GOT3 (cell line): ENCODE results near the gene EHD2.
"Not testable (repeated sequence)": the region's sequence is repeated elsewhere in the genome, so short reads cannot be mapped to it uniquely, and the experiment has no call there.

ENCODE experiments used
- DNase-seq: peaks from one replicate; lab custom pipeline; 2025; ENCODE audit warnings: mixed read lengths; lab: John Stamatoyannopoulos, UW

EHD2 gene, protein sequence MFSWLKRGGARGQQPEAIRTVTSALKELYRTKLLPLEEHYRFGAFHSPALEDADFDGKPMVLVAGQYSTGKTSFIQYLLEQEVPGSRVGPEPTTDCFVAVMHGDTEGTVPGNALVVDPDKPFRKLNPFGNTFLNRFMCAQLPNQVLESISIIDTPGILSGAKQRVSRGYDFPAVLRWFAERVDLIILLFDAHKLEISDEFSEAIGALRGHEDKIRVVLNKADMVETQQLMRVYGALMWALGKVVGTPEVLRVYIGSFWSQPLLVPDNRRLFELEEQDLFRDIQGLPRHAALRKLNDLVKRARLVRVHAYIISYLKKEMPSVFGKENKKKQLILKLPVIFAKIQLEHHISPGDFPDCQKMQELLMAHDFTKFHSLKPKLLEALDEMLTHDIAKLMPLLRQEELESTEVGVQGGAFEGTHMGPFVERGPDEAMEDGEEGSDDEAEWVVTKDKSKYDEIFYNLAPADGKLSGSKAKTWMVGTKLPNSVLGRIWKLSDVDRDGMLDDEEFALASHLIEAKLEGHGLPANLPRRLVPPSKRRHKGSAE

DNA sequence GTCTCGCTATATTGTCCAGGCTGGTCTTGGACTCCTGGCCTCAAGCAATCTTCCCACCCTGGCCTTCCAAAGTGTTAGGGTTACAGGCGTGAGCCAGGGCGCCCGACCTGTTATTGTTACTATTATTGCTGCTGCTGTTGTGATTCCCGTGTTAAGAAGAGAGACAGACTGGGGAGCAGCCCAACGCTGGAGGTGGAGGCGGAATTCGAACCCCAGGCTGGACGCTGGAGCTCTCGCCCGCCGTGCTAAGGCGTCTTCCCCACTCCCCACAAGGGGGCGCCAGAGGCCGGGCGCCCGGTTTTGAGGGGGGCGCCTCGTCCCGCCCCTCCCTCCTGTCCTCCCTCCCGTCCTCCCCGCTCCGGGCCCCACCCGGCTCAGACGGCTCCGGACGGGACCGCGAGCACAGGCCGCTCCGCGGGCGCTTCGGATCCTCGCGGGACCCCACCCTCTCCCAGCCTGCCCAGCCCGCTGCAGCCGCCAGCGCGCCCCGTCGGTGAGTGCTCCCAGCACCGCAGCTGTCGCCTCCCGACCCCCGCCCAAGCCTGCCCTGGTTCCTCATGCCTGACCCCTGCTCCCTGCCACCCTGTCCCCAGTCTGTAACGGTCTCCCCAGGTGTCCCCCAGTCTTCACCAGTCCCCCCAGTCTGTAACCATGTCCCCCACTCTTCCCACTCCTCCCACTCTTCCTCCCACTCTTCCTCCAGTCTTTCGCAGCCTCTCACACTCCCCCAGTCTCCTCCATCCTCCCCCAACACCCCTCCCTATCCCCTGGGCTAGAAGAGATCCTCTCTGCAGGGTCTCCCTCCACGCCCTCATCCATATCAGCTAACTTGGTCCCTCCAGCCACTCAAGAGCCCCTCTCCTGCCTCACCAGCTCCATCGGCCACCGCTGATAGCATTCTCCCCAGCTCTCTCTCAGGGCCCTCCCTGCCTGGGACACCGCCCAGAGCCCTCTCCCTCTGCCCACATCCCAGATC, at the start of gene EHD2:
Gene EHD2, plus strand, starts transcription at position 377 of the 976 bp plus-strand sequence. CDS start 3,191 bp downstream, outside the sequence.
- DNase-seq: peak; percentile 56

DNA sequence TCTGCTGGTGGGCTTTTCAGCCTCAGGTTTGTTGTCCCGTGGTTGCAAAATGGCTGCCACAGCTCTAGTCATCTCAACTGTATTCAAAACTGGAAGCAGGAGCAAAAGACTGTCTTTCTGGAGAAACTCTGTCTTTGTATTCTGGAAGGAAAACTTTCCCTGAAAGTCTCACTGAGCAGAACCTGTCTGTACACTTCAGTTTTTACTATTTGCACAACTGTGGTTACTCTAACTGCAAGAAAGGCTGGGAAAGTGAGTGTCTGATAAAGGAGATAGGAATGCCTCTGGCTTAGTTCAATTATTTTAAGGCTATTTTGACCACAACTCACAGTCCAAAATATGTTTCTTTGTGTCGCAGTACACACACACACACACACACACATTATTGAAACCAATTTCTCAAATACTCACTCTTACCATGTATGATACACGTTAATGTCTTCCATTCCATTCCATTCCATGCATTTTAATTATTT, 49.7 kb upstream of the EHD2 start:
- no peak for DNase-seq

DNA sequence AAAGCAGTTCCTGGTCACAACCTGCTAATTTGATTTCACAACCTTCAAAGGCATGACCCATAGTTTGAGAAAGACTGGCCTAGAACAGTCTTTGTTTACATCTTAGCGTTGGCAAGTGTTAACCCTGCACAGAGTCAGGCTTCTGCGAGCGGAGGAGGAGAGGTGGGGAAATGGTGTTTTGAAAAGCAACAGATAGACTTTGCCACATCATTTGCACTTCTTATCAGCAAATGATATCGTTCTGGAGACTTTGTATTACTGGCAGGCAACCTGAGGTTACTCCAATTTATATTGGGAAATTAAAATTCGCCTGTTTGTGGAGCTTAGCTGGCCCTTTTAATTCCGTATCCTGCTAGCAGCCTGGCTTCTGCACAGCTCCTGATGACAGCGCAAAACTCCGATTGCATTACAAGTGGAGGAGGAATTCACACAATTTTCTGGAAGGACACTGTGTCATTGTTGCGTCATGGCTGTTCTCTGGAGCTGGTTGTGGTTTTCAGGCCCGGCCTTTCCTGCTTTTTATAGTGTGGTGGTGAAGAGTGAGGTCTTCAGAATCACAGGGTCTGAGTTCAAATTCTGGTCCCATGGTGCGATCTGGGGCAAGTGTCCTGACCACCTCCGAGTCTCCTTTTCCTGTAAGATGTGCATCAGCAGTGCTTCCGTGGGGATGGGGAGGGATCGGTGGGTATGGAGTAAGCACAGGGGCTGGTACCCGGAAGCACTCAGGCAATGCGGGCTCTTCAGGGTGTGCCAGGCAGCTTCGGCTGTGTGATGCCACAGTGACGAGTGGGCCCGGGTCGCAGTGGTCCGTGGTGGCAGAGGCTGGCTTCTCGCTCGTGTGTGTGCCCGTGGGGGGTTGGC, 49.1 kb upstream of the EHD2 start:
- peak; percentile 25 for DNase-seq

DNA sequence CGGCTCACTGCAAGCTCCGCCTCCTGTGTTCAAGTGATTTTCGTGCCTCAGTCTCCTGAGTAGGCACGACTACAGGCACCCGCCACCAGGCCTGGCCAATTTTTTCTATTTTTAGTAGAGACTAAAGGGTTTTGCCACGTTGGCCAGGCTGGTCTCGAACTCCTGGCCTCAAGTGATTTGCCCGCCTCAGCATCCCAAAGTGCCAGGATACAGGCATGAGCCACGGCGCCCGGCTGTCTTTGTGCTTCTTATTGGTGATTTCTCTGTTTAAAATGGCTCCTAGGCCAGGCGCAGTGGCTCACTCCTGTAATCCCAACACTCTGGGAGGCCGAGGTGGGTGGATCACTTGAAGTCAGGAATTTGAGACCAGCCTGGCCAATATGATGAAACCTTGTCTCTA, 44.7 kb upstream of the EHD2 start:
- DNase-seq: not testable (repeated sequence)

DNA sequence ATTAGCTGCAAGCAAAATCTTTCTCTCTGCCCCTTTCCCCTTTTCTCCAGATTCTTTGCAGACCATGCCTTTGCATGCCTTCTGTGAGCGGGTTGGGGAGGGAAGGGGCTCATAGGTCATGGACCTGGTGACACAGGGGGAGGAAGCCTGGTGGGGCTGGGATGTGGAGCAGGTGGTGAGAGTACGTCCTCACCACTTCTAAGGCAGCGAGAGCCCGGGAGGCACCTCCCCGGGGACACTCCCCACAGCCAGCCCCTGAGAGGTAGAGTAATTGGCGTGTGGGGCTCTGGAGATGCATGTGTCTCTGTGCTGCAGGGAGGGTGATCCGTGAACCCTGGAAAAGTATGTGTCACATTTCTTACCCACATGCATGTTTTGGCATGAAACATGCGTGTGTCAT, 42.5 kb upstream of the EHD2 start:
- no peak for DNase-seq

DNA sequence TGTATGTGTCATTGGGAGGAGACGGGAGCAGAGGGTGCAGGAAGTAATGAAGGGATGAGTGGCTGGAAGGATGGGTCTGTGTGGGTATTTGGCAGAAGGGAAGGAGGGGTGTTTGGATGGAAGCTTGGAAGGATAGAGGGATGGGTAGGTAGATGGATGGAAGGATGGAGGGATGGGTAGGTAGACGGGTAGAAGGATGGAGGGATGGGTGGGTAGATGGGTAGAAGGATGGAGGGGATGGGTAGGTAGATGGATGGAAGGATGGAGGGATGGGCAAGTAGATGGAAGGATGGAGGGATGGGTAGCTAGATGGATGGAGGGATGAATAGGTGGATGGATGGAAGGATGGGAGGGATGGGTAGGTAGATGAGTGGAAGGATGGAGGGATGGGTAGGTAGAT, 41.7 kb upstream of the EHD2 start:
- DNase-seq: no peak

DNA sequence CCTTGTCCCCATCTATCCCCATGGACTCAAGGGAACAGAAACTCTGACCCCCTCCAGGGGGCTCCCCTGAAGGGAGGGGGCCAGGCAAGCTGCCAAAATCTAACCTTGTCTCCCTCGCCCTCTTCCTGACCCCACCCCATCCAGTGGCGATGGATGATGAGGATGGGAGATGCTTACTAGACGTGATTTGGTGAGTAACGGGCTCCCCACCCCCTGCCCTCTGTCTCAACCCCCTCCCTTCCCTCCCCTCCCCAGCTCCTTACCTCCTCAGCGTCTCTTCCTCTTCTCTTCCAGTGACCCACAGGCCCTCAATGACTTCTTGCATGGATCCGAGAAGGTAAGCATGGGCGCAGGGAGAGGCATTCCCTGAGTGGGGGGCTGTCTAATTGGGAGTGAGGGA, 39.8 kb upstream of the EHD2 start:
- no peak for DNase-seq

DNA sequence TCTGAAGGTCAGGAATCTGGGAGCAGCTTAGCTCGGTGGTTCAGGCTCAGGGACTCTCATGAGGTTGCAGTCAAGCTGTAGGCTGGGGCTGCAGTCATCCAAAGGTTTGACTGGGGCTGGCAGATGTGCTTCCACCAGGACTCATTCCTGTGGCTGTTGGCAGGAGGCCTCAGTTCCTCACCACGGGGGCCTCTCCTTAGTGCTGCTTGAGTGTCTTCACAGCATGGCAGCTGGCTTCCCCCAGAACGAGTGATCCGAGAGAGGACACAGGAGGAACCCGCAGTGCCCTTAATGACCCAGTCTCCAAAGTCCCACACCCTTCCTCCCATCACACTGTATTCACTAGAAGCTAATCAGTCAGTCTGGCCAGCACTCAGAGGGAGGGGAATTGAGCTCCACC, 38.7 kb upstream of the EHD2 start:
- no peak for DNase-seq

DNA sequence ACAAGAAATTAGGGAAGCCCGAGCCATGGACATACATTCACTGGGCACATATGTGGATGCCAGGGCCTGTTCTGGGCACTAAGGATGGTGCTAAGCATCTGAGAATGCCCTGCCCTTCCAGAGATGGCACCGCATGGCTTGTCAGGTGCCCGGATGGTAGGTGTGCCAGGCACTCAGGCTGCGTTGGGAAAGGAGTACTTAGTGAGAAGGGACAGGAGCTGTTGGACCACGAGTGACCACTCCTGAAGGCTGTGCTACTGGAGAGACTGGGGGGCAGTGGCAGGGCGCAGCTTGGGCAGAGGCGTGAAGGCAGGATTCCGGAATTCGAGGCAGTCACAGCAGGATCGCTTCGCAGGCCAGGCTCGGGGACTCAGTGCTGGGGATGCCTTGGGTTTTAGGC, 38.0 kb upstream of the EHD2 start:
- no peak for DNase-seq

DNA sequence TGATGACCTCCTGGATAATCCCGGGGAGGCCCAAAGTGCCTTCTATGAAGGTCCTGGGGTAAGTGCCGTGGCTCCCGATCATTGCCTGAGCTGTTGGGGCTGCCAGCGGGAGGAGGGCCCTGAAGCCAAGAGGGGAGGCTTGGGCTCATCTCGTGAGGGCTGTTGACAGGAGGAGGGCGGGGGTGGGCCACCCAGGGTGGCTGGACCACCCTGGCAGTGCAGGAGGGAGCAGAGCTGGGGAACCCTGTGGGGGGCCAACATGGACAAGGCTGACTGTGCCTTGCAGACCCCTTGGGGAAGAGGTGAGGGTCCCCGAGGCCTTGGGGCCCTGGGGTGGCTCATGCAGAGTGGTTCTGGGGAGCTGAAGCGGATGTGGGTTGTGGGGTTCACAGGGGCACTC, 37.4 kb upstream of the EHD2 start:
- DNase-seq: no peak

DNA sequence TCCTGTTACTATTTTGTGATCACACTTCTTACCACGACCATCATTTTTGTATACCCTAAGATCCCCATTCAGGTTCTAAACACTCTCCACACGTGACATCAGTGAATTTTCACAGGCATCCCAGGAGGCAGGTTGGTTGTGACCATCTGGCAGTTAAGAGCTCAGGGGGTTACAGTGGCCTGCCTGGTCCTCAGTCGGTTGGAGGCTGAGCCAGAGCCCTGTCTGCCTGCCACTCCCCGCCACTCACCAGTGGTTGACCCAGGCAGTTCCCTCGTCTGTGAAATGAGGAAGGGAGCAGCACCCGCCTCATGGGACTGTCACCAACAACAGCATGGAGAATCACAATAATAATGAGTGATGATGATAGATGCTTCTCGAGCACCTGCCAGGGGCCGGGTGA, 36.4 kb upstream of the EHD2 start:
- no peak for DNase-seq

DNA sequence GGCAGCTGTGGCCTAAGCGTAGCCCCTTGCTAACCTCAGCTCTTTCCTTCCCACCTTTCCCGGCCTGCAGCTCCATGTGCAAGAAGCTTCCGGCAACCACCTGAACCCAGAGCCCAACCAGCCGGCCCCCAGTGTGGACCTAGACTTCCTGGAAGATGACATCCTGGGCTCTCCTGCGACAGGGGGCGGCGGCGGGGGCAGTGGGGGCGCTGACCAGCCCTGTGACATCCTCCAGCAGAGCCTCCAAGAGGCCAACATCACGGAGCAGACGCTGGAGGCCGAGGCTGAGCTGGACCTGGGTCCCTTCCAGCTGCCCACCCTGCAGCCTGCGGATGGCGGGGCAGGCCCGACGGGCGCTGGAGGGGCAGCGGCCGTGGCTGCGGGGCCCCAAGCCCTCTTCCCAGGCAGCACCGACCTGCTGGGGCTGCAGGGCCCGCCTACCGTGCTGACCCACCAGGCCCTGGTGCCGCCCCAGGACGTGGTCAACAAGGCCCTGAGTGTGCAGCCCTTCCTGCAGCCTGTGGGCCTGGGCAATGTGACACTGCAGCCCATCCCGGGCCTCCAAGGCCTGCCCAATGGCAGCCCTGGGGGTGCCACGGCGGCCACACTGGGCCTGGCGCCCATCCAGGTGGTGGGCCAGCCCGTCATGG, 33.8 kb upstream of the EHD2 start:
- no peak for DNase-seq

DNA sequence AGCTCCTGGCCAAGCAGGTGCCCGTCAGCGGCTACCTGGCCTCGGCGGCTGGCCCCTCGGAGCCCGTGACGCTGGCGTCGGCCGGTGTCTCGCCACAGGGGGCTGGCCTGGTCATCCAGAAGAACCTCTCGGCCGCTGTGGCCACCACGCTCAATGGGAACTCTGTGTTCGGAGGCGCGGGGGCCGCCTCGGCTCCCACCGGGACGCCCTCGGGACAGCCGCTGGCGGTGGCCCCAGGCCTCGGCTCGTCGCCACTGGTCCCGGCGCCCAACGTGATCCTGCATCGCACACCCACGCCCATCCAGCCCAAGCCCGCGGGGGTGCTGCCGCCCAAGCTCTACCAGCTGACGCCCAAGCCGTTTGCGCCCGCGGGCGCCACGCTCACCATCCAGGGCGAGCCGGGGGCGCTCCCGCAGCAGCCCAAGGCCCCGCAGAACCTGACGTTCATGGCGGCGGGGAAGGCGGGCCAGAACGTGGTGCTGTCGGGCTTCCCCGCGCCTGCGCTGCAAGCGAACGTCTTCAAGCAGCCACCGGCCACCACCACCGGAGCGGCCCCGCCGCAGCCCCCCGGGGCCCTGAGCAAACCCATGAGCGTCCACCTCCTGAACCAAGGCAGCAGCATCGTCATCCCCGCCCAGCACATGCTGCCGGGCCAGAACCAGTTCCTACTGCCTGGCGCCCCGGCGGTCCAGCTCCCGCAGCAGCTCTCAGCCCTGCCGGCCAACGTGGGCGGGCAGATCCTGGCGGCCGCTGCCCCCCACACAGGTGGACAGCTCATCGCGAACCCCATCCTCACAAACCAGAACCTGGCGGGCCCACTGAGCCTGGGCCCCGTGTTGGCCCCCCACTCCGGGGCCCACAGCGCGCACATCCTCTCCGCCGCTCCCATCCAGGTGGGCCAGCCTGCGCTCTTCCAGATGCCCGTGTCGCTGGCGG, 33.0 kb upstream of the EHD2 start:
- DNase-seq: no peak

DNA sequence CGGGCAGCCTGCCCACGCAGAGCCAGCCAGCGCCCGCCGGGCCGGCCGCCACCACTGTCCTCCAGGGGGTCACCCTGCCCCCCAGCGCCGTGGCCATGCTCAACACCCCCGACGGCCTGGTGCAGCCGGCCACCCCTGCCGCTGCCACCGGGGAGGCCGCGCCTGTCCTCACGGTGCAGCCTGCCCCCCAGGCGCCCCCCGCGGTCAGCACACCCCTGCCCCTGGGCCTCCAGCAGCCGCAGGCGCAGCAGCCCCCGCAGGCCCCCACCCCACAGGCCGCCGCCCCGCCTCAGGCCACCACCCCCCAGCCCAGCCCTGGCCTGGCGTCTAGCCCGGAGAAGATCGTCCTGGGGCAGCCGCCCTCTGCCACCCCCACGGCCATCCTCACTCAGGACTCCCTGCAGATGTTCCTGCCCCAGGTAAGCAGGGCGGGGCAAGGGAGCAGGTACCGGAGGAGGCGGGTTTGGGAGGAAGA, 32.3 kb upstream of the EHD2 start:
- no peak for DNase-seq

DNA sequence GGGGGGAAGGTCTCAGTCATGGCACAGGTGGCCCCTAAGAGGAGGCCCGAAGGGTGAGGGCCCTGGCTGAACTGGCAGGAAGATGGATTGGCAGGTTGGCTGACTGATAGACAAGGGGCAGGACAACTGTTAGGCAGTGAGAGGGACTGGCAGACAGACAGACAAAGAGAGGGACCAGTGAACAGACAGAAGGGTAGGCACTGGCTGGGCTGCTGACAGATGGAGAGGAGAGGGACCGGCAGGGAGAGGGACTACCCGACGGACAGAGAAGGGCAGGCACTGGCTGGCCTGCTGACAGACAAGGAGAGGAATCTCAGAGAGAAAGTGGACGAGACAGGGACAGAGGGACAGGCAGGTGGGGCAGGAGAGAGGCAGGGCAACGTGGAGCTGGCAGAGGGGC, 31.8 kb upstream of the EHD2 start:
- DNase-seq: no peak

DNA sequence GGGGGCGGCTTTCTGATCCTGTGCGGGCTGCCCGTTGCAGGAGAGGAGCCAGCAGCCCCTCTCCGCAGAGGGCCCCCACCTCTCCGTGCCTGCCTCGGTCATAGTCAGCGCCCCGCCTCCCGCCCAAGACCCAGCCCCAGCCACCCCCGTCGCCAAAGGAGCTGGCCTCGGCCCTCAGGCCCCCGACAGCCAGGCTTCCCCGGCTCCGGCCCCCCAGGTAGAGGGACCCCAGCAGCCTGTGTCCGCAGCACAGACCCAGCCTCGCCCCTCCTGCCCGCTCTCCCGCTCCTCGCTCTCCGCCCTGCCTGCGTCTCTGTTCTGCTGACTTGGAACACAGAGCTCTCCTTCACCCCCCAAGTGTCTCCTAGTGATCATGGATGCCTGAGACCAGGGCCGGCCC, 31.3 kb upstream of the EHD2 start:
- no peak for DNase-seq

DNA sequence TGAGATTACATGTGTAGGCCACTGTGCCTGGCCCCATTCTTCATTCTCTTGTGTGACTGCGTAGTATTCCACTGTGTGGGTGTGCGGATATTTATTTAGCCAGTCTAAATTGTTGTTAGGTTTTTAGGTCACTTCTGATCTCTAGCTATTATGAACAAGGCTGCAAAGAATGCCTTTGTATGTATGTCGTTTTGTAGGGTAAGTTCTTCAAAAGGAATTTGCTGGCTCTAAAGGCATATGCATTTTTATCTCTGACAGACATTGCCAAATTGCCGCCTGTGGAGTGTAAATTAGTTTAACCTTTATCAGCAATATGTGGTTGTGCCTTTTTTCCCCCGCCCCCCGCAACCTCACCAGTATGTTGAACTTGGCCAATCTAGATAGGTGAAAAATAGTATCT, 30.3 kb upstream of the EHD2 start:
- no peak for DNase-seq

DNA sequence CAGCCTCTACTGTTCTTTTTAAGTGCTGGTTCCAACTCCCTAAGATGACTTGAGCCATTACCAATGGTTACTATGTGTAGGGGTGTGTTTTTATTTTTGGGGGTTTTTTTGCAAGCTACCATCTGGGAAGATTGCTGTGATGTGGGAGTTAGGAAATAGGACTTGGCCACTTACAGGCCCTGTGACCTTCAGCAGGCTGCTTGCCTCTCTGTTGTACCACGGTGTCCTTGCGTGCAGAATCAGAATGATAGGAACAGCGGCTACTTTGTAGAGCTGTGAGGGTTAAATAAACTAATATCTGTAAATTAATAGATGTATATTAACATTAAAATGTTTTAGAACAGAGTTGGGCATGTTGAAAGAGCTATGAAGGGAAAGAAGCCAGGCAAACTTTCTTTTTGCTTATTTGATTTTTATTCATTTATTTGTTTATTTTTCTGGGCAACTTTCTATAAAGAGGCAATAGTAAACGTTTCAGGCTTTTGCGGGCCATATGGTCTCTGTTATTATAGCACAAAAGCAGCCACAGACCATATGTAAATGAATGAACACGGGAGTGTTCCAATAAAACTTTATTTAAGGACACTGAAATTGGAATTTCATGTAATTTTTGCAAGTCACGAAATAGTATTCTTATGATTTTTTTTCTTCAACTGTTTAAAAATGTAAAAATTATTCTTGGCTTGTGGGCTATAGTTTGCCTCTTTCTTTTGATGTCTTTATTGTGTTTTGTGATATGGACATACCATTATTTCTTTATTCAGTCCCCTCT, 26.4 kb upstream of the EHD2 start:
- no peak for DNase-seq

DNA sequence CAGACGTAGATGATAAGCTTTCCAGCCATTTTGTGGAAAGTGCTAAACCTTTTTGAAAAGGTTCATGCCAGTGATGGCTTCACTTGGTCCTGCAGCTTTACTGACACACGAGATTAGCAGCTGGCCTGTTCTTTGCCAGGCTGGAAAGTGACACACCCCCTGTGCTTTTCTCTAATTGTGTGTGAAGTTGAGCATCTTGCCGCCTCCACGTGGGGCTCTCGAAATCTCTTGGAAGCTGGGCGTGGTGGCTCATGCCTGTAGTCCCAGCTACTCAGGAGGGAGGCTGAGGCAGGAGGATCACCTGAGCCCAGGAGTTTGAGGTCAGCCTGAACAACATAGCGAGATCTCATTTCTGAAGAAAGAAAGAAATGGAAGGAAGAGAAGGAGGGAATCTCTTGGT, 25.3 kb upstream of the EHD2 start:
- DNase-seq: no peak
